Measurements from ENCODE around the gene CAPS. TPM values are rescaled to one million over a fixed set of nuclear protein-coding genes. Genes with fewer than 3 reads are reported as not detected.

The CAPS gene
- total RNA-seq, 1 donor from 2014 or later = 2.2 TPM

GRCh38 chr19:5940260-5941208, 26.5 kb downstream of the CAPS start:
- H3K36me3 Mint-ChIP-seq = peaks cover 31% of the 10 kb centered on the region
- H3K9me3 Mint-ChIP-seq = no peaks in the 10 kb centered on the region
- DNase-seq (ENCODE audit: low spot score) = no peak
- Histone ChIP-seq H3K36me3 (no peaks in the 10 kb centered on the region), H3K9me3 (ENCODE audit: low read depth) (no peaks in the 10 kb centered on the region), H3K4me3 (no peak overlapping the region), H3K27me3 (no peaks in the 10 kb centered on the region), H3K9ac (no peak overlapping the region), H3K4me2 (no peak overlapping the region), H2AFZ (replicated peaks) (no peak overlapping the region), H4K20me1 (ENCODE audit: low read depth) (peaks cover 90% of the 10 kb centered on the region), H3F3A (ENCODE audit: low read depth) (no peaks in the 10 kb centered on the region), H3K27ac (no peak overlapping the region), H3K79me2 (ENCODE audit: low read depth) (peaks cover 61% of the 10 kb centered on the region), H3K4me1 (peaks cover 5% of the 10 kb centered on the region)
- H3K4me3 Mint-ChIP-seq = no peak overlapping the region
- peaks cover 40% of the 10 kb centered on the region for H3K4me1 Mint-ChIP-seq
- H3K27me3 Mint-ChIP-seq (ENCODE audit: insufficient read depth, low read depth) = no peaks in the 10 kb centered on the region
- TF ChIP-seq EZH2 (IDR thresholded peaks at IDR 0.05) (no peak), EZH2phosphoT487 (IDR thresholded peaks at IDR 0.05) (no peak)
- TF ChIP-seq, protein P1, sequence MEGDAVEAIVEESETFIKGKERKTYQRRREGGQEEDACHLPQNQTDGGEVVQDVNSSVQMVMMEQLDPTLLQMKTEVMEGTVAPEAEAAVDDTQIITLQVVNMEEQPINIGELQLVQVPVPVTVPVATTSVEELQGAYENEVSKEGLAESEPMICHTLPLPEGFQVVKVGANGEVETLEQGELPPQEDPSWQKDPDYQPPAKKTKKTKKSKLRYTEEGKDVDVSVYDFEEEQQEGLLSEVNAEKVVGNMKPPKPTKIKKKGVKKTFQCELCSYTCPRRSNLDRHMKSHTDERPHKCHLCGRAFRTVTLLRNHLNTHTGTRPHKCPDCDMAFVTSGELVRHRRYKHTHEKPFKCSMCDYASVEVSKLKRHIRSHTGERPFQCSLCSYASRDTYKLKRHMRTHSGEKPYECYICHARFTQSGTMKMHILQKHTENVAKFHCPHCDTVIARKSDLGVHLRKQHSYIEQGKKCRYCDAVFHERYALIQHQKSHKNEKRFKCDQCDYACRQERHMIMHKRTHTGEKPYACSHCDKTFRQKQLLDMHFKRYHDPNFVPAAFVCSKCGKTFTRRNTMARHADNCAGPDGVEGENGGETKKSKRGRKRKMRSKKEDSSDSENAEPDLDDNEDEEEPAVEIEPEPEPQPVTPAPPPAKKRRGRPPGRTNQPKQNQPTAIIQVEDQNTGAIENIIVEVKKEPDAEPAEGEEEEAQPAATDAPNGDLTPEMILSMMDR (IDR thresholded peaks at IDR 0.05) = no peak
- peak overlapping the region; percentile 91 for H3K27ac Mint-ChIP-seq

DNA sequence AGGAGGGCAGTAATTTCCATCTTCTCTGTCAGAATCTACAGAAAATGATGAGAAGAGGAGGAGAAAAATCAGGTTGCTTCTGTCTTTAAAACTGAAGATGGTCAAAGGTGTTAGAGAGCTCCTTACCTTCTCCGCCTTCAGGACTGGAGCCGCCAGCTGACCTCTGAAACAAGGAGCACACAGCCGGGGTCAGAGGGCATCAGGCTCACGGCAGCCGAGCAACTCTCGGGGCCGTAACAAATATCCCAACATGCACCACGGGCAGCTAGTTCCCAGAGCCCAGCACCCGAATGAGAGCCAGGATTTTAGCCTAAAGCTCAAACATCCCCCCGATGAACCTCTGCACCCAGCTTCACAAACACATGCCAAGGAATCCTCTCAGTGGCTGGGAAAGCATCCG, 27.6 kb downstream of the CAPS start:
- H3K27ac ChIP-seq = no peak overlapping the region
- no peak overlapping the region for H3K4me3 Mint-ChIP-seq
- H3K9ac ChIP-seq = no peak overlapping the region
- H3K27me3 Mint-ChIP-seq (ENCODE audit: insufficient read depth, low read depth) = no peaks in the 10 kb centered on the region
- peaks cover 42% of the 10 kb centered on the region for H3K4me1 Mint-ChIP-seq
- H3K36me3 ChIP-seq = no peaks in the 10 kb centered on the region
- no peaks in the 10 kb centered on the region for H3K27me3 ChIP-seq
- peaks cover 62% of the 10 kb centered on the region for H3K79me2 ChIP-seq (ENCODE audit: low read depth)
- H3K4me2 ChIP-seq = no peak overlapping the region
- H3K9me3 ChIP-seq (ENCODE audit: low read depth) = no peaks in the 10 kb centered on the region
- no peak overlapping the region for H2AFZ ChIP-seq (replicated peaks)
- no peaks in the 10 kb centered on the region for H3K9me3 Mint-ChIP-seq
- H3K4me1 ChIP-seq = peaks cover 5% of the 10 kb centered on the region
- peak overlapping the region; percentile 91 for H3K27ac Mint-ChIP-seq
- DNase-seq (ENCODE audit: low spot score) = no peak
- H3K4me3 ChIP-seq = no peak overlapping the region
- H4K20me1 ChIP-seq (ENCODE audit: low read depth) = peaks cover 96% of the 10 kb centered on the region
- H3K36me3 Mint-ChIP-seq = peaks cover 26% of the 10 kb centered on the region
- no peaks in the 10 kb centered on the region for H3F3A ChIP-seq (ENCODE audit: low read depth)
- TF ChIP-seq EZH2 (IDR thresholded peaks at IDR 0.05) (no peak), EZH2phosphoT487 (IDR thresholded peaks at IDR 0.05) (no peak)

GRCh38 chr19:5943045-5943444, 29.0 kb downstream of the CAPS start:
- peak overlapping the region; percentile 96 for H3K27ac Mint-ChIP-seq
- Histone ChIP-seq H3K4me2 (no peak overlapping the region), H2AFZ (replicated peaks) (no peak overlapping the region), H3K27me3 (no peaks in the 10 kb centered on the region), H3K36me3 (no peaks in the 10 kb centered on the region), H3K9me3 (ENCODE audit: low read depth) (no peaks in the 10 kb centered on the region), H3K4me3 (no peak overlapping the region), H4K20me1 (ENCODE audit: low read depth) (peaks cover 98% of the 10 kb centered on the region), H3F3A (ENCODE audit: low read depth) (peaks cover 3% of the 10 kb centered on the region), H3K27ac (no peak overlapping the region), H3K79me2 (ENCODE audit: low read depth) (peaks cover 69% of the 10 kb centered on the region), H3K4me1 (peaks cover 14% of the 10 kb centered on the region), H3K9ac (no peak overlapping the region)
- peaks cover 49% of the 10 kb centered on the region for H3K4me1 Mint-ChIP-seq
- H3K36me3 Mint-ChIP-seq = peaks cover 26% of the 10 kb centered on the region
- TF ChIP-seq EZH2 (IDR thresholded peaks at IDR 0.05) = no peak
- TF ChIP-seq, protein P1 (IDR thresholded peaks at IDR 0.05) = no peak
- no peak for TF ChIP-seq EZH2phosphoT487 (IDR thresholded peaks at IDR 0.05)
- H3K9me3 Mint-ChIP-seq = no peaks in the 10 kb centered on the region
- DNase-seq (ENCODE audit: low spot score) = no peak
- no peaks in the 10 kb centered on the region for H3K27me3 Mint-ChIP-seq (ENCODE audit: insufficient read depth, low read depth)
- H3K4me3 Mint-ChIP-seq = no peak overlapping the region

- peak overlapping the region; percentile 21 for H3K27ac Mint-ChIP-seq
- Histone ChIP-seq H3K9me3 (ENCODE audit: low read depth) (no peaks in the 10 kb centered on the region), H3F3A (ENCODE audit: low read depth) (peaks cover 9% of the 10 kb centered on the region), H2AFZ (replicated peaks) (no peak overlapping the region), H3K79me2 (ENCODE audit: low read depth) (peaks cover 75% of the 10 kb centered on the region), H3K36me3 (no peaks in the 10 kb centered on the region), H3K4me3 (no peak overlapping the region), H3K27me3 (no peaks in the 10 kb centered on the region), H4K20me1 (ENCODE audit: low read depth) (peaks cover 98% of the 10 kb centered on the region), H3K4me1 (peaks cover 15% of the 10 kb centered on the region), H3K4me2 (no peak overlapping the region), H3K9ac (no peak overlapping the region), H3K27ac (no peak overlapping the region)
- H3K9me3 Mint-ChIP-seq = no peaks in the 10 kb centered on the region
- TF ChIP-seq EZH2phosphoT487 (IDR thresholded peaks at IDR 0.05) (no peak), EZH2 (IDR thresholded peaks at IDR 0.05) (no peak)
- TF ChIP-seq, protein P1 (IDR thresholded peaks at IDR 0.05) = no peak
- H3K4me1 Mint-ChIP-seq = peaks cover 53% of the 10 kb centered on the region
- H3K4me3 Mint-ChIP-seq = no peak overlapping the region
- H3K27me3 Mint-ChIP-seq (ENCODE audit: insufficient read depth, low read depth) = no peaks in the 10 kb centered on the region
- H3K36me3 Mint-ChIP-seq = peaks cover 24% of the 10 kb centered on the region
- DNase-seq (ENCODE audit: low spot score) = no peak
These were observed 29.6 kb downstream of the CAPS start for GRCh38 chr19:5943623-5944022.

Measured in neural progenitor cell (in vitro differentiated cells).